HG03521 (cell line): ENCODE data around the gene ASNSD1.

Experiments used
- ATAC-seq: cut with Tn5 transposase; IDR thresholded peaks from one replicate; pipeline ENCODE4 v1.9.1; 2021; ENCODE audit warnings: mild to moderate bottlenecking, moderate library complexity; ENCODE audit not compliant: unreplicated experiment

The ASNSD1 gene

DNA sequence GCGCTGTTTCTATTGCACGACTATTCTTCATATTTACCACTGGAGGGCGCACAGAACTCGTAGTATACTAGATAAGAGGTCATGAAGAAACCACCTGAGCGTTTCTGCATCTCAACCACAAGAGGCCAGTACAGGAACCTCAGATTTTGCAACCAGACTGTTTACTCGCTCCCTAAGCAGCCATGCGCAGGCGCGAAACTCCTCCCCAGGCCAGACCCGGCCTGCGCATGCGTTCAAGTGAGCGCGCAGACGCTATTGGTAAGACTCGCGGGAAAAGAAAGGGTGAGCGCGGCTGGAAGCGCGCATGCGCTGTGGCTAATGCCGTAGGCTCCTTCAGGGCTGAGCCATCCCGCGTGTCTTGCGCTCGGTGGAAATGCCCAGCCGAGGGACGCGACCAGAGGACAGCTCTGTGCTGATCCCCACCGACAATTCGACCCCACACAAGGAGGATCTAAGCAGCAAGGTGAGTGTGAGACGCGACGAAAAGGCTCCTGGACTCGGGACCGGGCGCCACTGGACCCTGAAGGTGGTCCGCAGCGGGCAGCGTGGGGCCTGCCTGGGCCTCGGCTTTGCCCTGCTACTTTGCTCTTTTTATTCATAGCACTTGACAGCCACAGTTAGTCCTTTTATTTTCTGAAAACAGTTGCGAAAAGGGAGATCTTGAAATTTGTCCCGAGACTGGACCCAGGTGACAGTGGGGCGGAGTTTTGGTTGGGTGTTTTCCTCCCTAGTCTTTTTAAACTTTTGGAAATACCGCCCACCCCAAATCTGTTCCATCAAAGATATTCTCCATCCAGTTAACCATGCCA, at the start of gene ASNSD1:
Gene ASNSD1, plus strand, starts transcription at position 312 of the 809 bp plus-strand sequence. CDS start 4,674 bp downstream, outside the sequence.
- peak; percentile 95 for ATAC-seq

DNA sequence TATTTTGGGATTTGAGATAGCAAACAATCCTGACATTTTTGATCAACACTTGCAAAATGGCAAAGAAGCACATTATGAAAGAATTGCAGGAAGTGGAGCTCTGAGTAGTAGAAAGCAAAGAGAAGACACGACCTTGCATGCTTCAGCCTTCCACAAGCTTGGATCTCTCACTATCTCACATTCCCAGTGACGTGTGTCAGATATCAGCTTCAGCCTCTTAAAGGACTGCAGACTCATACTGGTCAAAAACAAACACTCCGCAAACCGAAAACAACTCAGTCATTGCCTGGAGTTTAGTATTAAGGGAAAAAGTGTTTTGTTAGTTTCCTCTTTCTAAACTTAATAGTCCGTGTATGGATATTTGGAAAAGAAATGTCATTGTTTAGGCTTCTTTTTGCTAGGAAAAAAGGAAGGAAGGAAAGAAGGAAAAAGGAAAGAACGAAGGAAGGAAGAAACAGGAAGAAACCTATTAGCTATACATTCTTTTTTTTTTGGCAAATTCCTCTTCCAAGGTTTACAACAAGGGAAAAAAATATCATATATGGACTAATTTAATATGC, 48.1 kb upstream of the ASNSD1 start:
- ATAC-seq = no peak

DNA sequence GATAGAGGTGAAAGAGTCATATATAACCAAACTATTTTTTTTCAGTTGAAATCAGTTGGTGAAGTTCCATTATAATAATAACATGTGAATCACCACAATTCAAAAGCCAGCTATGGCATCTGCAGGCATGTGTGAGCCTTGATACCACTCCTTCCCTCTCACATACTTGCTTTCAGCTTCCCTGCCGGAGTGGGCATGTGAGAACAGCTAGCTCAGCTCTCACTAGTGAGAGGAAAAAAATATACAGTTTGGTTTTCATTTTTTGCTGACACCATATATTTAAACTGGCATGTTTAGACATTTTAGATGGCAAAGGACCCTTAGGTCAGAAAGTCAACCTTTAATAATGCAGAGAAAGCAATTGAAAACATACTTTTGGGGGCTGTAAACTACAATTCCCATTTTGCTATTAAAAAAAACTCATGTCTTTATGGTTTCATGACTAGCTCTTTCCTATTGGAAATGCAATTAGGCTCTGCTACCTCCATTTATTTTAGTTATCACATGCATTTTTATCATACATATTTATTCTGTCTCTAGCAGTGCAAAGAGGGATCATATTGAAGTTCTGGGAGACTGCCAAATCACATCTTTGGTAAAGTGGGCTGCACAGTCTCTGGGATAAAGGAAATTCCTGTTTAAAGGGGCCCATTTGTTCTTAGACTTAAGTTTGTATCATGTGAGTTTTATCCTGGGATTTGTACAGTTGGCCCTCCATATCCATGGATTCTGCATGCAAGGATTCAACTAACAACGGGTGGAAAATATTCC, 47.4 kb upstream of the ASNSD1 start:
- ATAC-seq = no peak

DNA sequence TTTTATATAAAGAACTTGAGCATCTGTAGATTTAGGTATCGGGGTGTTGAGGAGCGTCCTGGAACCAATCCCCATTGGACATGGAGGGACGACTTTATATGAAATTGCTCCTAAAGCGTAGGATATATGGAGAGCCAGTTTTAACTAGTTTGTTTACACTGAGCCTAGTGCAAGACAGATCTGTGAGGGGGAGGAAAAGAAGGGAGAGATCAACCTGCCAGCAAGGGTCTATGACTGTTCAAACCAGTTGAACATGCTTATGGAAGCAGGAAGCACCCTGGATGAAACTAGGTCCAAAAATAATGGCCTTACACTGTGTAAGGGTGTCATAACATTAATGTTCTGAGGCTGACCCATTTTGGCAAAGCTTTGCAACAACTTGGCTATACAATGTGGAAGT, 46.7 kb upstream of the ASNSD1 start:
- ATAC-seq = no peak

GRCh38 chr2:189618197-189618596, 43.1 kb upstream of the ASNSD1 start:
- ATAC-seq = no peak

GRCh38 chr2:189621781-189622180, 39.5 kb upstream of the ASNSD1 start:
- ATAC-seq = no peak

- no peak for ATAC-seq
Observed at GRCh38 chr2:189623049-189623448, 38.2 kb upstream of the ASNSD1 start.

DNA sequence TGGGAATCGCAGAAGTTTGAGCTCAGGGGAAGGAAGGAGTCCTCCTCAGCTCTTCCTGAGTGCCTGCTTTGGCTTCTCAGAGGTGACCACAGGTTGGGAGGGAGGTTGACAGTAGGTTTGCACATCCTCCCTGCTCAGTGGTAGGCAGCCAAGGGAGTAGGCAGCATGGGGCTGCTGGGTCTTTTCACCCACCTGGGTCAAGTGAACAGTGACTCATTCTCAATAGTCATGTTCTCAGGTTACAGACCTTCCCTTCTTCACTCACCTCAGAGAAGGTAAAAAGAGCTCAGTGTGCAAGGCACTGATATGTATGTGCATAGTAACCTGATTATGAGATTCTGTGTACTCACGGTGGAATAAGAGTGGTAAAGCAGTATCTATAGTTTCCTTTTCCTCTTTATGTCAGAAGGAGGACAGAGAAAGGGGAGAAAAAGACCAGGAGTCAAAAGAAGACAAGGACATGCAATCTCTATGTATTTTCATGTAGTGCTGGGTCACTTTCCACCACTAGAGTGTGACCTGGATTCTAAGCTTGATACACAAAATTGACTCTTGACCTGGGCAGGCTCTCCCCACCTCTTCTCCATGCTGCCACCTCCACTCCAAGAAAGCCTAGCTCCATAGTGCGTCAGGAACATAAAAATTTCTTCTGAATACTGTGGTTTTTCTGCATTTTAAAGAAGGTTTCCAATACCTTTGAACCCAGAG, 36.5 kb upstream of the ASNSD1 start:
- ATAC-seq = no peak

DNA sequence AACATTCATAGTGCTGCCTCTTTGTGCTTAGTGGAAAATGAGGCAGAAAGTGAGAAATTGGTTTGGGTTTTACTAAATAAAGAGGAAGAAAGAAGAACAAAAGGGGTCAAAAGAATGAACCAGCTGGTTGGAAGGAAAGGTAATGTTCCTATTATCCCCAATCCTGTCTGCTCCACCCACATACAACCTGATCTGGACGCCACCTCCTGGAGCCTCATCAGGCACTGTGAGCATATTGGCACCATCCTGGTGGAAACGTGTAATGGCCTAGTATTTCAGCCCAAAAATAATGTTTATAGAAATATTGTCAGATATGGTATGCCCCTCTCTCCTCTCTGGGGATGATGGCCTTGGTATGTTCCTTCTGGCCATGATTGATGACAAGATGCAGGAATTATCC, 35.6 kb upstream of the ASNSD1 start:
- no peak for ATAC-seq

- ATAC-seq = no peak
Observed at GRCh38 chr2:189627789-189628188, 33.5 kb upstream of the ASNSD1 start.

- no peak for ATAC-seq
Observed at GRCh38 chr2:189628817-189629530, 32.3 kb upstream of the ASNSD1 start.

DNA sequence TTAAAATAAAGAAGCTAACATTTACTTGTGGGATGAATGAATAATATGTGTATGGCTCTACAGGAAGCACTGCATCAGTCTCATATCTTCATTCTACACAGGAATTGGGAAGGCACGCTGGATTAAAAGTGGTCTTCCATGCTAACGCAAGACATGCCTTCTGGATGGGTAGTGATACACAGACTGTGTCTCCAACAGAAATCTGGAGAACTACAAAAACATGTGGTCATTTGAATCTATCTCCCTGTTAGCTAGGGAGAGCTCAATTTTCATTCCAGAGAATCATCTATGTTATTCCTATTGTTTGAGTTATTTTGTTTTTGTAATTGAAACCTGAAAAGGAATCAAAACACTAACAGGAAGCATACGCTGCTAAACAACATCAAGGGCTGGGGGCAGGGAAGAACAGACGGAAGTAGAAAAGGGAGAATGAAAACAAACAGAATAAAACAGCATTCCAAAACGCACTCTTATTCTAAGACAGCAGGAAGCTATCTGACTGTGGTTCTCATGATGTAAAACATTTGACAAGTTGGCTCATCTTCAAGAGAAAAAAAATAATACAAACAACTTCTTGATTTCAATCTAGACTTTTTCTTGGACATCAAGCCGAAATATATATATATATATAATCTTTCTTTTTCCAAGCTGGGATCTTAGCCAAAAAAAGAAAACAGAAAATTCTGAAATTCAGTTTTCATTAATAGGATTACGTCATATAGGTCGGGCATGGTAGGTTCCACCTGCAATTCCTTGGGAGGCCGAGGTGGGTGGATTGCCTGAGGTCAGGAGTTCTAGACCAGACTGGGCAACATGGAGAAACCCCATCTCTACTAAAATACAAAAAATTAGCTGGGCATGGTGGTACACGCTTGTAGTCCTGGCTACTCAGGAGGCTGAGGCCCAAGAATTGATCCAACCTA, 31.5 kb upstream of the ASNSD1 start:
- no peak for ATAC-seq

- ATAC-seq = no peak
Observed at GRCh38 chr2:189631849-189632248, 29.4 kb upstream of the ASNSD1 start.

GRCh38 chr2:189633392-189633811, 27.9 kb upstream of the ASNSD1 start:
- no peak for ATAC-seq

DNA sequence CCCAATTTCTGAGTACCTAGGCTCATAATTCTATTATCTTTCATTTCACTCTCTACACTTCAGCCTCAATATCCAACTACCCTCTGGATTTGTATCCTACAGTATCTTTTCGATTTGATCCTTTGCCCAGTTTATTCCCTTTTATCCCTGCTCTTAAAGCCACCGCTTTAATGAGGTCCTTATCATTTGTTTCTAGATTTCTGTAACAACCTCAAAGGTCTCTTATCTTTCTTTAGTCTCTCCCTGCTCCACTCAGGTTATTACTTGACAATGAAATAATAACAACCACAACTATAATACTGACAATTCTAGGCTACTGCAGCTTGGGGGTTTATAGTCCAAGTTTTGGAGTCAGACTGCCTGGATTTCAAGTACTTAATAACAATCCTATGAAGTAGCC, 25.9 kb upstream of the ASNSD1 start:
- no peak for ATAC-seq

DNA sequence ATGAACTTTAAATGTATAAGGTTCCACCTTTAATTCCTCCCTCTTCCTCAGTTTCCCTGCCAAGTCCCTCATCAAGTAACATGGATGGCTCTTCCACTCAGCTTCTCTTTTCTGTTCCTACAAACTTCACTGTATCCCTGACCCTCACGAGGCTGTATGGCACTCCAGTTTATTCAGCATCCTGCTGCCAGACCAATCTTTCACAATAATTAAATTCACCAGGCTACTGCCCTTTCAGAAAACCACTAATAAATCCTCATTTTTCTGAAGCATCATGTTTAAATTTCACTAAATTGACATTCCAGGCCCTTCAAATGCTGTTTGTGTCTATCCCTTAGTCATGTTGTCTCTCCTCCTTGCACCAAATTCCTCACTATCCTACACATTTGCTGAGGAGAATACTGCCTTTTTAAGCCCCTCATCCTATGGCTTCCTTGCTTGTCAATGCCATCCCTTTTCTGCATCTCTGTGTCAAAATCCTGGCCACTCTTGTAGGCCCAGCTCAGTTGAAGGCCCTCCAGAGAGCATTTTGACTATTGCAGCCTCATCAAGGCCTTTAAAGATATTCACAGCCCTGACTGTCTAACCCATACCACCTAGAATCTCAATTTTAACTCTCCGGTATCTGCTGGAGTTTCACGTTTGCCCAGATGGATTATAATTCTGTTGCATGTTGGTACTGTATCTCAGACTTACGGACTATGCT, 22.8 kb upstream of the ASNSD1 start:
- ATAC-seq = no peak

GRCh38 chr2:189639007-189639609, 22.2 kb upstream of the ASNSD1 start:
- ATAC-seq = no peak

DNA sequence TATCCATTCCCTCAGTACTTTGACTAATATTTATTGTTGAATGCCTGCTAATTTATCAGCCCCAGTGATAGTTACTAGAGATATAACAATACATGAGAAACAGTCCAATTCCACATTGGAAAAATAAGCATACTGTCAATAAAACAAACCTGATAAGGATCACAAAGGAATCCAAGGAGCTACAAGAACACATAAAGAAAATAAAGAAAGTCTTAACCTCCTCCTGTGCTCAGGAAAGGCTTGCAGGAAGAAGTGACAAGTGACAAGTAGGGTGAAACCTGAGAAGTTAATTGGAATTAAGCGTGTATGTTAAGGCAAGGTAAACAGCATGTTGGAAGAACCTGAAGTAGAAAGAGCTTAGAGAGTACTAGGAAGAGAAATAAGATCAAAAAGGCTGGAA, 20.3 kb upstream of the ASNSD1 start:
- no peak for ATAC-seq
